CD8-positive, alpha-beta memory T cell (primary cell): ENCODE measurements around the gene ANXA10. TPM values are rescaled to one million over a fixed set of nuclear protein-coding genes. Genes with fewer than 3 reads are reported as not detected.

Experiments
- CTCF ChIA-PET: fragments of 350-600 bp; sonication (Branson Sonifier 250); formaldehyde crosslinking; loops from one replicate; lab custom pipeline; 2021; ENCODE audit warnings: antibody characterized with exemption; lab: Charles Lee
- POLR2A ChIA-PET: fragments of 350-600 bp; sonication (Branson Sonifier 250); formaldehyde crosslinking; loops from one replicate; lab custom pipeline; 2021; ENCODE audit warnings: antibody characterized with exemption; lab: Charles Lee
- DNase-seq, 5 donors: peaks; one replicate each; pipeline versions ENCODE4 v3.0.0 to v3.0.0-alpha.2; 2020 to 2022; ENCODE audit warnings: mixed read lengths in 1 of 5
- H3K27ac ChIP-seq: one replicate; pipeline ENCODE4 v1.7.0; 2013; ENCODE audit warnings: low read depth, mild to moderate bottlenecking, low read length, moderate library complexity
- H3K27me3 ChIP-seq: 2 replicates; pipeline ENCODE4 v1.7.0; 2013; ENCODE audit warnings: low read length, mild to moderate bottlenecking; ENCODE audit not compliant: insufficient read depth, poor library complexity, severe bottlenecking
- H3K36me3 ChIP-seq: 2 replicates; pipeline ENCODE4 v1.7.0; 2013; ENCODE audit warnings: mild to moderate bottlenecking, low read length, moderate library complexity; ENCODE audit not compliant: insufficient read depth
- H3K4me1 ChIP-seq: 2 replicates; pipeline ENCODE4 v1.7.0; 2013; ENCODE audit warnings: mild to moderate bottlenecking, low read length, moderate library complexity; ENCODE audit not compliant: insufficient read depth
- H3K4me3 ChIP-seq: 2 replicates; pipeline ENCODE4 v1.7.0; 2013; ENCODE audit warnings: mild to moderate bottlenecking, low read length
- H3K9me3 ChIP-seq: 2 replicates; pipeline ENCODE4 v1.7.0; 2013; ENCODE audit warnings: mild to moderate bottlenecking, low read length
- H3K27ac Mint-ChIP-seq, 8 donors: one replicate each; pipeline ENCODE4 v1.8.0; 2020 to 2021; ENCODE audit warnings: mixed read lengths in 8 of 8, mild to moderate bottlenecking in 6 of 8, inconsistent platforms in 3 of 8, moderate library complexity in 3 of 8
- H3K27me3 Mint-ChIP-seq, 2 donors: one replicate each; pipeline ENCODE4 v1.8.0; 2020 to 2021; ENCODE audit warnings: mixed read lengths in 2 of 2, mild to moderate bottlenecking in 1 of 2, moderate library complexity in 1 of 2
- H3K36me3 Mint-ChIP-seq, 3 donors: one replicate each; pipeline ENCODE4 v1.8.0; 2020 to 2021; ENCODE audit warnings: mixed read lengths in 3 of 3, inconsistent platforms in 1 of 3, mild to moderate bottlenecking in 1 of 3
- H3K4me1 Mint-ChIP-seq, 3 donors: one replicate each; pipeline ENCODE4 v1.8.0; 2020 to 2021; ENCODE audit warnings: mixed read lengths in 3 of 3, inconsistent platforms in 1 of 3, mild to moderate bottlenecking in 1 of 3
- H3K4me3 Mint-ChIP-seq, 7 donors: one replicate each; pipeline ENCODE4 v1.8.0; 2020 to 2021; ENCODE audit warnings: mixed read lengths in 7 of 7, mild to moderate bottlenecking in 6 of 7, moderate library complexity in 4 of 7, inconsistent platforms in 2 of 7
- H3K9me3 Mint-ChIP-seq, 5 donors: one replicate each; pipeline ENCODE4 v1.8.0; 2020 to 2022; ENCODE audit warnings: mixed read lengths in 5 of 5, mild to moderate bottlenecking in 3 of 5, moderate library complexity in 2 of 5, inconsistent platforms in 1 of 5
- polyA plus RNA-seq: library from polyadenylated mRNA; unstranded; fragments of 300-500 nt; fragmentation: Illumina TruSeq; gene quantifications from one replicate; pipeline ENCODE4 v1.2.3, GENCODE V29; 2021
- total RNA-seq, 2 experiments: library from RNA; stranded (reverse); gene quantifications; one replicate each; pipeline ENCODE4 v1.2.3, GENCODE V29; 2021

Gene ANXA10
- total and polyA plus RNA-seq, 3 experiments from 2014 or later: not detected

GRCh38 chr4:168071304-168071703 is 21.0 kb upstream of the ANXA10 start:
- no peaks in the 10 kb centered on the region for H3K27me3 ChIP-seq
- H3K9me3 ChIP-seq: no peaks in the 10 kb centered on the region
- no peak overlapping the region for H3K4me3 Mint-ChIP-seq
- H3K36me3 ChIP-seq: no peaks in the 10 kb centered on the region
- no peak overlapping the region for H3K27ac Mint-ChIP-seq
- POLR2A ChIA-PET: no interaction called here
- no peaks in the 10 kb centered on the region for H3K4me1 ChIP-seq
- H3K36me3 Mint-ChIP-seq: no peaks in the 10 kb centered on the region
- H3K4me1 Mint-ChIP-seq: no peaks in the 10 kb centered on the region
- CTCF ChIA-PET: no interaction called here
- H3K27me3 Mint-ChIP-seq: no peaks in the 10 kb centered on the region
- H3K4me3 ChIP-seq: no peak overlapping the region
- no peak overlapping the region for H3K27ac ChIP-seq
- H3K9me3 Mint-ChIP-seq: peaks cover 0 to 4% (median 4%) of the 10 kb centered on the region in 5 donors
- no peak for DNase-seq

GRCh38 chr4:168074861-168075260 is 17.5 kb upstream of the ANXA10 start:
- H3K9me3 Mint-ChIP-seq: no peaks in the 10 kb centered on the region
- CTCF ChIA-PET: no interaction called here

GRCh38 chr4:168076989-168077725 is 15.2 kb upstream of the ANXA10 start:
- ChIA-PET CTCF (no interaction called here), POLR2A (no interaction called here)
- Histone ChIP-seq H3K4me3 (no peak overlapping the region), H3K4me1 (no peaks in the 10 kb centered on the region), H3K27me3 (no peaks in the 10 kb centered on the region), H3K27ac (no peak overlapping the region), H3K9me3 (no peaks in the 10 kb centered on the region), H3K36me3 (no peaks in the 10 kb centered on the region)
- Mint-ChIP-seq H3K36me3 (no peaks in the 10 kb centered on the region), H3K27ac (no peak overlapping the region), H3K27me3 (no peaks in the 10 kb centered on the region), H3K4me3 (no peak overlapping the region), H3K4me1 (no peaks in the 10 kb centered on the region), H3K9me3 (no peaks in the 10 kb centered on the region)
- DNase-seq: peak in 1 of 5 donors; percentile 46

More at GRCh38 chr4:168074861-168075260, 17.5 kb upstream of the ANXA10 start:
- H3K27me3 ChIP-seq: no peaks in the 10 kb centered on the region
- no peak overlapping the region for H3K27ac ChIP-seq
- no peaks in the 10 kb centered on the region for H3K36me3 ChIP-seq
- no peak for DNase-seq
- no peak overlapping the region for H3K4me3 Mint-ChIP-seq
- H3K36me3 Mint-ChIP-seq: no peaks in the 10 kb centered on the region
- H3K4me1 Mint-ChIP-seq: no peaks in the 10 kb centered on the region
- no peaks in the 10 kb centered on the region for H3K27me3 Mint-ChIP-seq
- no peak overlapping the region for H3K27ac Mint-ChIP-seq
- no peak overlapping the region for H3K4me3 ChIP-seq
- H3K4me1 ChIP-seq: no peaks in the 10 kb centered on the region
- H3K9me3 ChIP-seq: no peaks in the 10 kb centered on the region
- POLR2A ChIA-PET: no interaction called here

- H3K36me3 Mint-ChIP-seq: no peaks in the 10 kb centered on the region
- DNase-seq: no peak
- H3K27me3 Mint-ChIP-seq: no peaks in the 10 kb centered on the region
- no peaks in the 10 kb centered on the region for H3K27me3 ChIP-seq
- no peaks in the 10 kb centered on the region for H3K4me1 ChIP-seq
- no peak overlapping the region for H3K4me3 ChIP-seq
- H3K36me3 ChIP-seq: no peaks in the 10 kb centered on the region
- H3K4me1 Mint-ChIP-seq: no peaks in the 10 kb centered on the region
- no peak overlapping the region for H3K27ac Mint-ChIP-seq
- ChIA-PET CTCF (no interaction called here), POLR2A (no interaction called here)
- H3K9me3 ChIP-seq: no peaks in the 10 kb centered on the region
- no peaks in the 10 kb centered on the region for H3K9me3 Mint-ChIP-seq
- H3K4me3 Mint-ChIP-seq: no peak overlapping the region
- no peak overlapping the region for H3K27ac ChIP-seq
Measured at GRCh38 chr4:168077726-168078239, 14.6 kb upstream of the ANXA10 start.

GRCh38 chr4:168082379-168082778 is 10.0 kb upstream of the ANXA10 start:
- no peak overlapping the region for H3K27ac Mint-ChIP-seq
- no peaks in the 10 kb centered on the region for H3K4me1 Mint-ChIP-seq
- no peak overlapping the region for H3K4me3 Mint-ChIP-seq
- H3K9me3 Mint-ChIP-seq: peaks cover 0 to 9% (median 4%) of the 10 kb centered on the region in 5 donors
- POLR2A ChIA-PET: no interaction called here
- CTCF ChIA-PET: no interaction called here
- H3K27me3 ChIP-seq: no peaks in the 10 kb centered on the region
- H3K36me3 ChIP-seq: no peaks in the 10 kb centered on the region
- no peaks in the 10 kb centered on the region for H3K9me3 ChIP-seq
- no peaks in the 10 kb centered on the region for H3K27me3 Mint-ChIP-seq
- no peak overlapping the region for H3K4me3 ChIP-seq
- H3K4me1 ChIP-seq: no peaks in the 10 kb centered on the region
- no peak for DNase-seq
- no peaks in the 10 kb centered on the region for H3K36me3 Mint-ChIP-seq
- H3K27ac ChIP-seq: no peak overlapping the region

- Histone ChIP-seq H3K4me3 (no peak overlapping the region), H3K27me3 (no peaks in the 10 kb centered on the region), H3K36me3 (no peaks in the 10 kb centered on the region), H3K9me3 (no peaks in the 10 kb centered on the region), H3K4me1 (no peaks in the 10 kb centered on the region), H3K27ac (no peak overlapping the region)
- ChIA-PET POLR2A (no interaction called here), CTCF (no interaction called here)
- Mint-ChIP-seq H3K4me3 (no peak overlapping the region), H3K36me3 (no peaks in the 10 kb centered on the region), H3K9me3 (peaks cover 0 to 3% (median 0%) of the 10 kb centered on the region in 5 donors), H3K27me3 (no peaks in the 10 kb centered on the region), H3K27ac (no peak overlapping the region), H3K4me1 (no peaks in the 10 kb centered on the region)
- DNase-seq: no peak
Measured at GRCh38 chr4:168095776-168096406, 3.6 kb downstream of the ANXA10 start.

- Histone ChIP-seq H3K9me3 (no peaks in the 10 kb centered on the region), H3K27me3 (no peaks in the 10 kb centered on the region), H3K4me3 (no peak overlapping the region), H3K27ac (no peak overlapping the region), H3K4me1 (no peaks in the 10 kb centered on the region), H3K36me3 (no peaks in the 10 kb centered on the region)
- no peak overlapping the region for H3K27ac Mint-ChIP-seq
- peaks cover 0 to 5% (median 2%) of the 10 kb centered on the region in 5 donors for H3K9me3 Mint-ChIP-seq
- no peak for DNase-seq
- H3K4me1 Mint-ChIP-seq: no peaks in the 10 kb centered on the region
- H3K27me3 Mint-ChIP-seq: no peaks in the 10 kb centered on the region
- POLR2A ChIA-PET: no interaction called here
- H3K36me3 Mint-ChIP-seq: no peaks in the 10 kb centered on the region
- CTCF ChIA-PET: no interaction called here
- no peak overlapping the region for H3K4me3 Mint-ChIP-seq
Measured at GRCh38 chr4:168096407-168096784, 4.1 kb downstream of the ANXA10 start.

GRCh38 chr4:168097161-168097560 is 4.8 kb downstream of the ANXA10 start:
- H3K4me1 Mint-ChIP-seq: no peaks in the 10 kb centered on the region
- DNase-seq: no peak
- Histone ChIP-seq H3K4me1 (no peaks in the 10 kb centered on the region), H3K27me3 (no peaks in the 10 kb centered on the region), H3K4me3 (no peak overlapping the region), H3K9me3 (no peaks in the 10 kb centered on the region), H3K27ac (no peak overlapping the region), H3K36me3 (no peaks in the 10 kb centered on the region)
- H3K36me3 Mint-ChIP-seq: no peaks in the 10 kb centered on the region
- ChIA-PET POLR2A (no interaction called here), CTCF (no interaction called here)
- H3K27ac Mint-ChIP-seq: no peak overlapping the region
- no peak overlapping the region for H3K4me3 Mint-ChIP-seq
- H3K9me3 Mint-ChIP-seq: peaks cover 0 to 5% (median 2%) of the 10 kb centered on the region in 5 donors
- H3K27me3 Mint-ChIP-seq: no peaks in the 10 kb centered on the region
